Fibroblast of mammary gland (primary cell): Measurements from ENCODE around the gene EIF2B1.

Experiments
- DNase-seq: peaks from one replicate; pipeline ENCODE4 v3.0.0-alpha.2; 2010; ENCODE audit warnings: low read depth
- H3K4me3 ChIP-seq: 2 replicates; pipeline ENCODE4 v1.5.1; 2011; ENCODE audit warnings: low read depth, mild to moderate bottlenecking, low read length, moderate library complexity; ENCODE audit not compliant: control insufficient read depth
- TF ChIP-seq, protein P1 (sequence below): conservative IDR thresholded peaks from 2 replicates; pipeline ENCODE4 v1.5.1; 2011; ENCODE audit warnings: low read depth, low read length, inconsistent platforms; ENCODE audit not compliant: control insufficient read depth, insufficient read depth

Gene EIF2B1

DNA sequence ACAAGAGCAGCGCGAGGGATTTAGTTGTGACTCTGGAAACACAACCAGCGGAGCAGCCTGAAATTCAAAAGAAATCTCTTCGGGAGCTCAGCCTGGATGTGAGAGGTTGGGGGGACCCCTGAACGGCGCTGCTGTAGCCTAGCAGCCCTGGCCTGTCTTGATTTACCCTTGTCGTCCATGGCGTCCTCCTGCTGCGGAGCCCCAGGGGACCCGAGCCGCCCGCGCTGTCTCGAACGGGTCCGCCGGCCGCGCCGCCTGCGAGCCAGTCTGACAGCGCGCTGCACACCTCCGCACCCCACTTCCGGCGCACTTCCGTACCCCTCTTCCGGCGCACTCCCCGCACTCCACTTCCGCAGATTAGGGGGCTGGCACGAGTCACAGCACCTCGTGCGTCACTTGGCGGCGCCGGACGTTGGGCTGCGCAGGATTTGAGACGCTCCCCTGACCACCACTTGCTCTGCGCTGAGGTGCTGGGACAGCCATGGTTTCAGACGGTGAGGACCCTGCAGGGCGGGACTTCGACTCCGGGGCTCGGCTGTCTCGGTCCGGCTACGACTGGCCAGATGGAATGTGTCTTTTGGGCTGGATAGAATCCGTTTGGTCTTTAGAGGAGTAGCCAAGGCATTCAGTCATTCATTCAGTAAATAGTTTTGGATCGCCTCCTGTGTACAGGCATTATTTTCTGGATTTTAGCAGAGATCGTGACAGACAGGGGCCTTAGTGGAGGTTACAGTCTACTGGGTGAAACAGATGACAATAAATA lies at the start of gene EIF2B1, which contains the start of gene GTF2H3:
TSS of gene EIF2B1 (minus strand) at position 308 of the 763 bp plus-strand sequence. CDS start at position 179, 129 bp downstream.
TSS of gene GTF2H3 (plus strand) at position 451 of the 763 bp plus-strand sequence. CDS start at position 482, 31 bp downstream.
- DNase-seq = peak; percentile 94
- TF ChIP-seq, protein P1, sequence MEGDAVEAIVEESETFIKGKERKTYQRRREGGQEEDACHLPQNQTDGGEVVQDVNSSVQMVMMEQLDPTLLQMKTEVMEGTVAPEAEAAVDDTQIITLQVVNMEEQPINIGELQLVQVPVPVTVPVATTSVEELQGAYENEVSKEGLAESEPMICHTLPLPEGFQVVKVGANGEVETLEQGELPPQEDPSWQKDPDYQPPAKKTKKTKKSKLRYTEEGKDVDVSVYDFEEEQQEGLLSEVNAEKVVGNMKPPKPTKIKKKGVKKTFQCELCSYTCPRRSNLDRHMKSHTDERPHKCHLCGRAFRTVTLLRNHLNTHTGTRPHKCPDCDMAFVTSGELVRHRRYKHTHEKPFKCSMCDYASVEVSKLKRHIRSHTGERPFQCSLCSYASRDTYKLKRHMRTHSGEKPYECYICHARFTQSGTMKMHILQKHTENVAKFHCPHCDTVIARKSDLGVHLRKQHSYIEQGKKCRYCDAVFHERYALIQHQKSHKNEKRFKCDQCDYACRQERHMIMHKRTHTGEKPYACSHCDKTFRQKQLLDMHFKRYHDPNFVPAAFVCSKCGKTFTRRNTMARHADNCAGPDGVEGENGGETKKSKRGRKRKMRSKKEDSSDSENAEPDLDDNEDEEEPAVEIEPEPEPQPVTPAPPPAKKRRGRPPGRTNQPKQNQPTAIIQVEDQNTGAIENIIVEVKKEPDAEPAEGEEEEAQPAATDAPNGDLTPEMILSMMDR = no peak
- H3K4me3 ChIP-seq = peak within 1 kb of the TSS; percentile 99

DNA sequence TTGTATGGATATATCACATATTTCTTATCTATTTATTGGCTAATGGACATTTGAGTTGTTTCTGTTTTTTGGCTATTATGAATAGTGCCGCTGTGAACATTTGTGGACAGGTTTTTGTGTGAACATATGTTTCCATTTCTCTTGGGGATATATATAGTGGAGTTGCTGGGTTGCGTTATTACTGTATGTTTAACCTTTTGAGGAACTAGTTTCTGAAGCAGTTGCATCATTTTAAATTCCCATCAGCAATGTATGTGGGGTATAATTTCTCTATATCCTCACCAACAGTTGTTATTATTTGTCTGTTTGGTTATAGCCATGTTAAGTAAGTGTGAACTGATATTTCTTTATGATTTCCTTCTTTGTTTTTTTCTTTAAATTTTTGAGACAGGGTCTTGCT lies 48.1 kb upstream of the EIF2B1 start:
- no peak for DNase-seq
- no peak overlapping the region for H3K4me3 ChIP-seq
- TF ChIP-seq, protein P1 = no peak

DNA sequence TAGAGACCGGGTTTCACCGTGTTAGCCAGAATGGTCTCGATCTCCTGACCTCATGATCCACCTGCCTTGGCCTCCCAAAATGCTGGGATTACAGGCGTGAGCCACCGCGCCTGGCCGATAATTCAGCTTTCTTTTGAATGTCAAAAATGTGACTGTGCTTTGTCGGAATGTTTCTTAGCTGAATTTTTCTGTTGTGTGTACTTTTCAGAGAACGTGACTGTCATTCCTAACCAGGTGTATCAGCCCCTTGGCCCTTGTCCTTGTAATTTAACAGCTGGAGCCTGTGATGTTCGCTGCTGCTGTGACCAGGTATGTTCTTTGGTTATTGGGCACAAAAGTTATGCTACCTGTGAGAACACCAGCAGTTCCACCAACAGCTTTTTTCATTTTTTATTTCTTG lies 45.5 kb upstream of the EIF2B1 start:
- DNase-seq = no peak
- TF ChIP-seq, protein P1 = no peak
- no peak overlapping the region for H3K4me3 ChIP-seq

DNA sequence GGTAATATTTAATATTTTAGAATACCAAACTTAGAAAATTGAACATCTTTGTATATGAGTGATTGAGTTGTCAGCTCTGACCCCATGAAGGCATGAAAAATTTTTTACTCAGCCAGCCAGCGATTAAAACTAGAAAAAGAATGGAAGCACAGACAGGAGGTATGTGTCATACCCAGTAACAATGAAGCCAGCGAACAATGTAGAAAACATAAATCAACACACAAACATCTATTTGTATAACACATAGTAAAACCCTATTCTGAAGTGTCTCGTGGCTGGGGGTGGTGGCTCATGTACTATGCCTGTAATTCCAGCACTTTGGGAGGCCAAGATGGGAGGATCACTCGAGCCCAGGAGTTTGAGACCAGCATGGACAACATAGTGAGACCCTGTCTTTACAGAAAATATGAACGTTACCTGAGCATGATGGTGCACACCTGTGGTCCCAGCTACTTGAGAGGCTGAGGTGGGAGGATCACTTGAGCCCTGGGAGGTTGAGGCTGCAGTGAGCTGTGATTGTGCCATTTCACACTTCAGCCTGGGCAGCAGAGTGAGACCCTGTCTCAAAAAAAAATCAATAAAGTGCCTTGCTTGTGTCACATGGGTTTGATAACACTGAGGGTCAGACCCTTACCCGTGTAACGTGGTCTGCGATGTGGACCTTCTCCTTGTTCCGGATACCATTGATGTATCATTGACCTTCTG lies 43.3 kb upstream of the EIF2B1 start:
- TF ChIP-seq, protein P1 = no peak
- DNase-seq = no peak
- H3K4me3 ChIP-seq = no peak overlapping the region

DNA sequence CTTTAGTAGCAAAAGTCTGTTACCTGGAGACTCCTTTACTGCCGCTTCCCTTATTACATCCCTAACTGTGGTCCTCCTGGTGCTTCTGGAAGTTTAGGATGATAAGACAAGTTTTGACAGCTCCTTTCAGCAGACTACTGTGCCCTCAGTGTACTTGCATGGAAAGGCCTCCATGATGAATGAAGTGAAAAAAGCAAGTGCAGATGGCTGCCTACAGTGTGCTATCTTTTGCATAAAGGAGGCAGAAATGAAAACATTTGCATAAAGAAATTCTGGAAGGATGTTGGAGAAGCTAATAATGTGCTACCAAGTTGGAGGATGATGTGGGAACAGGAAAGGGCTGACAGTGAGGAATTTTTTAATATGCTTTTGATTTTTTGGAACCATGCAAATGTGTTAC lies 42.0 kb upstream of the EIF2B1 start:
- TF ChIP-seq, protein P1 = no peak
- DNase-seq = no peak

DNA sequence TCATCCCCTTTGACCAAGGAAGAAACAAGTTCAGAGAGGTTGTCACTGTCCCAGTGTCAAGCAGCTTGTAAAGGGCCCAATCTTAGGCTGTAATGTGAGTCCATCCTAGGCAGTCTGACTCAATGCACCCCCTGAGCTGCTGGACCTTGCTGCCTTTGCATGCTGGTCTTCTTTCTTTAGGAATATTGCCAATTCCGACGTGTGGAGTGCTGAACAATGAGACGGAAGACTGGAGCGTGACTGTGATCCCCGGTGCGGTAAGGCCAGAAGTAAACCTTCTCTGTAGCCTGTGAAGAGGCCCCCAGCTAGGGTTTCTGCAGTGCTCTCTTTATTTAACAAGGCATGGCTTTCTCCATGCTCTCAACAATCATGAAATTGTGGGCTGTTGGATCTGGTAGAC lies 38.4 kb upstream of the EIF2B1 start:
- TF ChIP-seq, protein P1 = no peak
- peak overlapping the region; percentile 88 for H3K4me3 ChIP-seq
- DNase-seq = peak; percentile 64

More for the DNA sequence above, 42.0 kb upstream of the EIF2B1 start:
- H3K4me3 ChIP-seq = no peak overlapping the region
